ENCODE measurements around the gene S100Z.
"Not testable (repeated sequence)": the region's sequence is repeated elsewhere in the genome, so short reads cannot be mapped to it uniquely, and the experiment has no call there.

Gene S100Z

GRCh38 chr5:76893294-76893693 is 43.5 kb downstream of the S100Z start:
- TF ChIP-seq CTCF (IDR thresholded peaks at IDR 0.05; ENCODE audit: low read depth, low read length) = no peak
- no peak for DNase-seq (ENCODE audit: extremely low read depth, low read depth)

GRCh38 chr5:76896196-76896595 is 46.4 kb downstream of the S100Z start:
- no peak for TF ChIP-seq CTCF (IDR thresholded peaks at IDR 0.05; ENCODE audit: low read depth, low read length)
- DNase-seq (ENCODE audit: extremely low read depth, low read depth) = no peak

GRCh38 chr5:76901522-76901921 is 51.7 kb downstream of the S100Z start:
- no peak for DNase-seq (ENCODE audit: extremely low read depth, low read depth)
- no peak for TF ChIP-seq CTCF (IDR thresholded peaks at IDR 0.05; ENCODE audit: low read depth, low read length)

GRCh38 chr5:76908166-76908565 is 58.4 kb downstream of the S100Z start:
- DNase-seq (ENCODE audit: extremely low read depth, low read depth) = no peak
- TF ChIP-seq CTCF (IDR thresholded peaks at IDR 0.05; ENCODE audit: low read depth, low read length) = no peak

- DNase-seq (ENCODE audit: extremely low read depth, low read depth) = not testable (repeated sequence)
Observed at GRCh38 chr5:76910344-76910933, 60.6 kb downstream of the S100Z start.

- DNase-seq (ENCODE audit: extremely low read depth, low read depth) = not testable (repeated sequence)
Observed at GRCh38 chr5:76914671-76915070, 64.9 kb downstream of the S100Z start.

GRCh38 chr5:76918539-76918938 is 68.7 kb downstream of the S100Z start:
- no peak for TF ChIP-seq CTCF (IDR thresholded peaks at IDR 0.05; ENCODE audit: low read depth, low read length)
- no peak for DNase-seq (ENCODE audit: extremely low read depth, low read depth)

- TF ChIP-seq CTCF (IDR thresholded peaks at IDR 0.05; ENCODE audit: low read depth, low read length) = no peak
- no peak for DNase-seq (ENCODE audit: extremely low read depth, low read depth)
Observed at GRCh38 chr5:76920491-76920890, 70.7 kb downstream of the S100Z start.

Measured in AG09319 (cell line).